Liver (tissue), 3 donors: Measurements from ENCODE around the gene PPP2R5C.

Experiments used
- EGR1 ChIP-seq, 2 donors: IDR thresholded peaks; 2 replicates each; pipeline ENCODE4 v1.6.1; 2016 to 2018; ENCODE audit warnings: antibody characterized with exemption in 2 of 2, low read depth in 2 of 2
- GABPA ChIP-seq, 2 donors: IDR thresholded peaks in 1 of 2; conservative IDR thresholded peaks in 1 of 2; 2 replicates each; pipeline ENCODE4 v1.6.1; 2016; ENCODE audit warnings: antibody characterized with exemption in 2 of 2, mild to moderate bottlenecking in 1 of 2, moderate library complexity in 1 of 2
- JUND ChIP-seq, 2 donors: IDR thresholded peaks; 2 replicates each; pipeline ENCODE4 v1.6.1; 2016; ENCODE audit warnings: antibody characterized with exemption in 2 of 2
- RXRA ChIP-seq, 2 donors: IDR thresholded peaks; 2 replicates each; pipeline ENCODE4 v1.6.1; 2017 to 2018; ENCODE audit warnings: antibody characterized with exemption in 2 of 2, mild to moderate bottlenecking in 1 of 2
- SP1 ChIP-seq: IDR thresholded peaks from 2 replicates; pipeline ENCODE4 v1.6.1; 2018; ENCODE audit warnings: antibody characterized with exemption, mild to moderate bottlenecking
- YY1 ChIP-seq: IDR thresholded peaks from 2 replicates; pipeline ENCODE4 v1.6.1; 2016; ENCODE audit warnings: antibody characterized with exemption, mild to moderate bottlenecking
- TF ChIP-seq, protein P1 (sequence below): fragments of 150-350 bp; IDR thresholded peaks from 2 replicates; pipeline ENCODE4 v1.5.1; 2017; ENCODE audit warnings: improper control_type of control experiment, low read depth, low read length; ENCODE audit not compliant: missing input control
- TF ChIP-seq, protein P2 (sequence below): IDR thresholded peaks from 2 replicates; pipeline ENCODE4 v1.6.1; 2016; ENCODE audit warnings: antibody characterized with exemption, mild to moderate bottlenecking
- TF ChIP-seq, protein P3 (sequence below): IDR thresholded peaks from 2 replicates; pipeline ENCODE4 v1.6.1; 2016; ENCODE audit warnings: antibody characterized with exemption
- TF ChIP-seq, protein P4 (sequence below): IDR thresholded peaks from 2 replicates; pipeline ENCODE4 v1.6.1; 2016; ENCODE audit warnings: antibody characterized with exemption
- donor health status: healthy.
- donor health status: healthy.

DNA sequence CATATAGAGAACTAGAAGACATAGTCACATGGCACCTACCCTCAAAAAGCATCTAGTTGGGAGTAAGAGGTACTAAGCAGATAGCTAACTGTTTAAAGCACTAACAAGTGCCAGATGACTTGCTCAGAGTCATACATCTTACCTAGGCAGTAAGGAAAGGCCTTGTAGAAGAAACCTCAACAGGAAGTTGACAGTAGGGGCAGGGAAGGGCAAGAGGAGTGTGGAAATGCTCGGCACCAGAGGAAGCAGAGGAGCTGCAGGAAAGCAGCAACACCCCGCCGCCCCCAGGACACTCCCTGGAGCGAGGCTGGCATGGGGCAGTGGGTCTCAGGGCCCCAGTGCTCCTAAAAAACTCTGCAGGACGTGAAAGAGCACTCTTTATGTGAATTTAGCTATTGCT lies 92.9 kb downstream of the PPP2R5C start:
- TF ChIP-seq, protein P1, sequence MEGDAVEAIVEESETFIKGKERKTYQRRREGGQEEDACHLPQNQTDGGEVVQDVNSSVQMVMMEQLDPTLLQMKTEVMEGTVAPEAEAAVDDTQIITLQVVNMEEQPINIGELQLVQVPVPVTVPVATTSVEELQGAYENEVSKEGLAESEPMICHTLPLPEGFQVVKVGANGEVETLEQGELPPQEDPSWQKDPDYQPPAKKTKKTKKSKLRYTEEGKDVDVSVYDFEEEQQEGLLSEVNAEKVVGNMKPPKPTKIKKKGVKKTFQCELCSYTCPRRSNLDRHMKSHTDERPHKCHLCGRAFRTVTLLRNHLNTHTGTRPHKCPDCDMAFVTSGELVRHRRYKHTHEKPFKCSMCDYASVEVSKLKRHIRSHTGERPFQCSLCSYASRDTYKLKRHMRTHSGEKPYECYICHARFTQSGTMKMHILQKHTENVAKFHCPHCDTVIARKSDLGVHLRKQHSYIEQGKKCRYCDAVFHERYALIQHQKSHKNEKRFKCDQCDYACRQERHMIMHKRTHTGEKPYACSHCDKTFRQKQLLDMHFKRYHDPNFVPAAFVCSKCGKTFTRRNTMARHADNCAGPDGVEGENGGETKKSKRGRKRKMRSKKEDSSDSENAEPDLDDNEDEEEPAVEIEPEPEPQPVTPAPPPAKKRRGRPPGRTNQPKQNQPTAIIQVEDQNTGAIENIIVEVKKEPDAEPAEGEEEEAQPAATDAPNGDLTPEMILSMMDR, result no peak
- TF ChIP-seq GABPA (IDR thresholded peaks at IDR 0.05 in 1 of 2, conservative IDR thresholded peaks at IDR 0.05 in 1 of 2) (no peak), YY1 (no peak), RXRA (IDR thresholded peaks at IDR 0.05) (no peak), EGR1 (IDR thresholded peaks at IDR 0.05; ENCODE audit: low read depth in 2 of 2) (no peak), SP1 (no peak), JUND (IDR thresholded peaks at IDR 0.05) (no peak)
- TF ChIP-seq, protein P2, sequence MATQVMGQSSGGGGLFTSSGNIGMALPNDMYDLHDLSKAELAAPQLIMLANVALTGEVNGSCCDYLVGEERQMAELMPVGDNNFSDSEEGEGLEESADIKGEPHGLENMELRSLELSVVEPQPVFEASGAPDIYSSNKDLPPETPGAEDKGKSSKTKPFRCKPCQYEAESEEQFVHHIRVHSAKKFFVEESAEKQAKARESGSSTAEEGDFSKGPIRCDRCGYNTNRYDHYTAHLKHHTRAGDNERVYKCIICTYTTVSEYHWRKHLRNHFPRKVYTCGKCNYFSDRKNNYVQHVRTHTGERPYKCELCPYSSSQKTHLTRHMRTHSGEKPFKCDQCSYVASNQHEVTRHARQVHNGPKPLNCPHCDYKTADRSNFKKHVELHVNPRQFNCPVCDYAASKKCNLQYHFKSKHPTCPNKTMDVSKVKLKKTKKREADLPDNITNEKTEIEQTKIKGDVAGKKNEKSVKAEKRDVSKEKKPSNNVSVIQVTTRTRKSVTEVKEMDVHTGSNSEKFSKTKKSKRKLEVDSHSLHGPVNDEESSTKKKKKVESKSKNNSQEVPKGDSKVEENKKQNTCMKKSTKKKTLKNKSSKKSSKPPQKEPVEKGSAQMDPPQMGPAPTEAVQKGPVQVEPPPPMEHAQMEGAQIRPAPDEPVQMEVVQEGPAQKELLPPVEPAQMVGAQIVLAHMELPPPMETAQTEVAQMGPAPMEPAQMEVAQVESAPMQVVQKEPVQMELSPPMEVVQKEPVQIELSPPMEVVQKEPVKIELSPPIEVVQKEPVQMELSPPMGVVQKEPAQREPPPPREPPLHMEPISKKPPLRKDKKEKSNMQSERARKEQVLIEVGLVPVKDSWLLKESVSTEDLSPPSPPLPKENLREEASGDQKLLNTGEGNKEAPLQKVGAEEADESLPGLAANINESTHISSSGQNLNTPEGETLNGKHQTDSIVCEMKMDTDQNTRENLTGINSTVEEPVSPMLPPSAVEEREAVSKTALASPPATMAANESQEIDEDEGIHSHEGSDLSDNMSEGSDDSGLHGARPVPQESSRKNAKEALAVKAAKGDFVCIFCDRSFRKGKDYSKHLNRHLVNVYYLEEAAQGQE, result no peak
- TF ChIP-seq, protein P3, sequence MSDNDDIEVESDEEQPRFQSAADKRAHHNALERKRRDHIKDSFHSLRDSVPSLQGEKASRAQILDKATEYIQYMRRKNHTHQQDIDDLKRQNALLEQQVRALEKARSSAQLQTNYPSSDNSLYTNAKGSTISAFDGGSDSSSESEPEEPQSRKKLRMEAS, result no peak
- TF ChIP-seq, protein P4, sequence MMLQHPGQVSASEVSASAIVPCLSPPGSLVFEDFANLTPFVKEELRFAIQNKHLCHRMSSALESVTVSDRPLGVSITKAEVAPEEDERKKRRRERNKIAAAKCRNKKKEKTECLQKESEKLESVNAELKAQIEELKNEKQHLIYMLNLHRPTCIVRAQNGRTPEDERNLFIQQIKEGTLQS, result no peak
